ENCODE results near the gene SSBP4.
A peak's percentile ranks its signal among the peaks of the same experiment; 100 is the strongest.

DNA sequence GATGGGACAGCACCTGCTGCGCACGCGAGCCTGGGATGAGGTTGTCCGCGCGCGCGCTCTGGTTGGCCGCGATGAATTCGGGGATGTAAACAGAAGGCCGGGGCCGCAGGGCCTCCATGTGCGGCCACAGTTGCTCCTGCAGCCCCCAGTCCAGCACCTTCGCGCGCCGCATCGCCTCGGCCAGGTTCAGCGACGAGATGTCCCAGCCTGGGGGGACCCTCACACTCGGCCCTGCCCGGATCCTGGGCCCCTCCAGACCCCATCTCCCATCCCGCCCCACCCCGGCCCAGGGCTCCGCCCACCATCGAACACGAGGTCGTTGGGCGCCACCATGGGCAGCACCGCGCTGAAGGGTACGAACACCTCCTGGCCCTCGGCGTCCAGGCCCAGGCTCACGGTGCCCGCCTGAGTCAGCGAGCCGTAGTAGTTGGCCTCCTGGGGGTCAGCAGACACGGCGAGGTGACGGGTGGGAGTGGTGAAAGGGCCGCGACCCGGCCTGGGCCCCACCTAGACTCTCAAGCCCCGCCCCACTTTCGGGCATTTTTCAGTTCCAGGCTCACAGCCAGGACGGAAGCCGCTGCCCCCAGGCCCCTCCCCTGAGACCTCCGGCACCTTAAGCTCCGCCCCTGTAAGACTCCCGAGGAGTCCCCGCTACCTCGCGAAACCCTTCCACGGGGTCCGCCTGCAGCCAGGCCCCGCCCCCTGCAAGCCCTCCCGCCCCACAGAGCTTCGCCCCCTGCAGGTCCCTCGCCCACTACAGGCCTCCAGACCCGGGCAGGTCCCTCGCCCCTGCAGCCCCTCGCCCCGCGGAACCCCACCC lies 17.7 kb downstream of the SSBP4 start:
- TF ChIP-seq, protein P1, sequence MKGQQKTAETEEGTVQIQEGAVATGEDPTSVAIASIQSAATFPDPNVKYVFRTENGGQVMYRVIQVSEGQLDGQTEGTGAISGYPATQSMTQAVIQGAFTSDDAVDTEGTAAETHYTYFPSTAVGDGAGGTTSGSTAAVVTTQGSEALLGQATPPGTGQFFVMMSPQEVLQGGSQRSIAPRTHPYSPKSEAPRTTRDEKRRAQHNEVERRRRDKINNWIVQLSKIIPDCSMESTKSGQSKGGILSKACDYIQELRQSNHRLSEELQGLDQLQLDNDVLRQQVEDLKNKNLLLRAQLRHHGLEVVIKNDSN (CRISPR knock-in tag; IDR thresholded peaks at IDR 0.05) = 0 out of 2 replicates have a peak, but pooled peaks have one; percentile 14
- TF ChIP-seq, protein P2, sequence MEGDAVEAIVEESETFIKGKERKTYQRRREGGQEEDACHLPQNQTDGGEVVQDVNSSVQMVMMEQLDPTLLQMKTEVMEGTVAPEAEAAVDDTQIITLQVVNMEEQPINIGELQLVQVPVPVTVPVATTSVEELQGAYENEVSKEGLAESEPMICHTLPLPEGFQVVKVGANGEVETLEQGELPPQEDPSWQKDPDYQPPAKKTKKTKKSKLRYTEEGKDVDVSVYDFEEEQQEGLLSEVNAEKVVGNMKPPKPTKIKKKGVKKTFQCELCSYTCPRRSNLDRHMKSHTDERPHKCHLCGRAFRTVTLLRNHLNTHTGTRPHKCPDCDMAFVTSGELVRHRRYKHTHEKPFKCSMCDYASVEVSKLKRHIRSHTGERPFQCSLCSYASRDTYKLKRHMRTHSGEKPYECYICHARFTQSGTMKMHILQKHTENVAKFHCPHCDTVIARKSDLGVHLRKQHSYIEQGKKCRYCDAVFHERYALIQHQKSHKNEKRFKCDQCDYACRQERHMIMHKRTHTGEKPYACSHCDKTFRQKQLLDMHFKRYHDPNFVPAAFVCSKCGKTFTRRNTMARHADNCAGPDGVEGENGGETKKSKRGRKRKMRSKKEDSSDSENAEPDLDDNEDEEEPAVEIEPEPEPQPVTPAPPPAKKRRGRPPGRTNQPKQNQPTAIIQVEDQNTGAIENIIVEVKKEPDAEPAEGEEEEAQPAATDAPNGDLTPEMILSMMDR (IDR thresholded peaks at IDR 0.05) = no peak
- TF ChIP-seq ELF4 (CRISPR knock-in tag; IDR thresholded peaks at IDR 0.05; ENCODE audit: low read depth) = no peak

Measured in WTC11 (cell line).